Thymus (tissue), 11 donors: Measurements from ENCODE around the gene NCAM1. TPM values are rescaled to one million over a fixed set of nuclear protein-coding genes. Genes with fewer than 3 reads are reported as not detected.

Experiments
- DNase-seq, 9 donors: peaks; one replicate each; pipeline ENCODE4 v3.0.0-alpha.2; 2013; ENCODE audit warnings: low spot score in 9 of 9, low read depth in 6 of 9, missing footprints in 1 of 9
- H3K27ac ChIP-seq, 2 donors: one replicate each; pipeline ENCODE4 v1.5.1; 2013; ENCODE audit warnings: control low read depth in 1 of 2, low read depth in 1 of 2, low read length in 1 of 2, mild to moderate bottlenecking in 1 of 2, moderate library complexity in 1 of 2
- H3K27me3 ChIP-seq, 2 donors: one replicate each; pipeline ENCODE4 v1.5.1; 2013; ENCODE audit warnings: low read length in 1 of 2; ENCODE audit not compliant: control insufficient read depth in 2 of 2, insufficient read depth in 1 of 2
- H3K36me3 ChIP-seq, 2 donors: one replicate each; pipeline ENCODE4 v1.5.1; 2013; ENCODE audit warnings: low read length in 1 of 2, mild to moderate bottlenecking in 1 of 2, moderate library complexity in 1 of 2; ENCODE audit not compliant: control insufficient read depth in 2 of 2, insufficient read depth in 2 of 2
- H3K4me1 ChIP-seq, 2 donors: one replicate each; pipeline ENCODE4 v1.5.1; 2013; ENCODE audit warnings: low read length in 2 of 2; ENCODE audit not compliant: control insufficient read depth in 2 of 2, insufficient read depth in 2 of 2
- H3K4me3 ChIP-seq, 2 donors: one replicate each; pipeline ENCODE4 v1.5.1; 2013; ENCODE audit warnings: low read length in 2 of 2, control low read depth in 1 of 2, mild to moderate bottlenecking in 1 of 2
- H3K9me3 ChIP-seq, 2 donors: one replicate each; pipeline ENCODE4 v1.5.1; 2013; ENCODE audit warnings: low read length in 1 of 2, mild to moderate bottlenecking in 1 of 2; ENCODE audit not compliant: control insufficient read depth in 2 of 2, insufficient read depth in 1 of 2
- WGBS: extraction: QIAGEN DNeasy Blood & Tissue Kit; methylation state at CpG from one replicate; pipeline ENCODE4 v1.1.7; 2013; 5-methylcytosine and 5-hydroxymethylcytosine counted together
- polyA plus RNA-seq: library from polyadenylated mRNA; stranded (reverse); fragments of 200-250 nt; gene quantifications from one replicate; pipeline ENCODE4 v1.2.3, GENCODE V29; 2013
- total RNA-seq: library from RNA; stranded (reverse); fragments of 120-200 nt; gene quantifications from one replicate; pipeline ENCODE4 v1.2.4, GENCODE V29; 2013
- donor health status: healthy.

NCAM1 gene
- total and polyA plus RNA-seq, 2 donors: 0.47 to 0.68 TPM

DNA sequence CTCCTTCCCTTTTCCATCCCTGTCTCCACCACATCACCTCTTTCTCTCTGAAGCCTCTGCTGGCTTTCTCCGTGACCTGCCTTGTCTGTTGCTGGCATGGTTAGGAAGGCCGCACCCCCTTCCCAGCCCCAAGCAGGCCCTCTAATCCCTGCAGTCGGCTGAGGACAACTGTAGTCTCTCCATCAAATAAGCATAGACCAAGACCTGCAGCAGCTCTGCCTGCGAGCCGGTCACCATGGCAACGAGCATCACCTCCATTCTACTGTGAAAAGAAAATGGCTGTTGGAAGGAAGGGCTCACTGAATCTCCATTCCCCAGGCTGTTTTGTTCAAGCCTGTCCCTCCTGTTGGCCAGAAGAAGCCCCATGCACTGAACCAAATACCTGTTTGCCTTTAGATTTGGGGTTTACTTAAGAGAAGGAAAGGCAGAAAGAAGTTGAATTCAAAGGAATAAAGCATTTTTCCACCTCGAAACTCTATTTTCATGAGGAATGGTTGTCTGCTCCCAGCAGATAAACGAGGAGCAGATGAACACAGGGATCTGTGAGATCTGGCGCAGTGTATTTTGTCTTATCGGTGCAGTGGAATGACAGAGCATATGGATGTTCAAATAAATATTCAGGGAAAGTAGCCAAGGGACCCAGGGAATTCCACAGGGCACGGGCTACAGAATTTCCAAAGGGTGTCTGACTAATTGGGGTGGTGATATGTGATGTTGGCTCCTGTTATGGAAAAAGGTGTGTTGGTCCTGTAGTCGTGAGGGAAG, 240.0 kb downstream of the NCAM1 start:
- no peaks in the 10 kb centered on the region for H3K36me3 ChIP-seq
- no peak overlapping the region for H3K4me3 ChIP-seq
- no peaks in the 10 kb centered on the region for H3K4me1 ChIP-seq
- WGBS: 86% methylated on average over 12 of the region's 12 CpGs
- no peak for DNase-seq
- no peaks in the 10 kb centered on the region for H3K9me3 ChIP-seq
- no peak overlapping the region for H3K27ac ChIP-seq
- no peaks in the 10 kb centered on the region for H3K27me3 ChIP-seq

DNA sequence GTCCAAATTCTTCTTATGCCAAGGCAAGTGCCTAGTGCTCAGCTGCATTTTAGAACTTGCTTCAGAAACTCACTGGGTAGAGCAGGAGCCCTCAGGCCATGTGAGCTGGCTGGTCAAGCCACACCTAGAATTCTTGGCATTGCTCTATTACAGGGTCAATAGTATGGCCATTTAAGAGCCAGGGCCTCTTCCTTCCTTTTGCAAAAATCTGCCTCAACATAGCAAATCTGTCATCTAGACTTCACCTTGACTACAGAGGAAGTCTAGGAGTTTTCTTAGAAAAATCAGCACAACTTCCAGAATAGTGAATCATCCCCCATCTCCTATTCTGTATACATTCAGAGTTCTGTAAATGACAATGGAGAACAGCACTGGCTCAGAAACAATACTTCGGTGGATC, 241.2 kb downstream of the NCAM1 start:
- H3K4me3 ChIP-seq: no peak overlapping the region
- no peaks in the 10 kb centered on the region for H3K4me1 ChIP-seq
- H3K36me3 ChIP-seq: no peaks in the 10 kb centered on the region
- DNase-seq: no peak
- H3K9me3 ChIP-seq: no peaks in the 10 kb centered on the region
- H3K27me3 ChIP-seq: no peaks in the 10 kb centered on the region
- WGBS: 94% methylated on average over 1 of the region's 1 CpG
- H3K27ac ChIP-seq: no peak overlapping the region

DNA sequence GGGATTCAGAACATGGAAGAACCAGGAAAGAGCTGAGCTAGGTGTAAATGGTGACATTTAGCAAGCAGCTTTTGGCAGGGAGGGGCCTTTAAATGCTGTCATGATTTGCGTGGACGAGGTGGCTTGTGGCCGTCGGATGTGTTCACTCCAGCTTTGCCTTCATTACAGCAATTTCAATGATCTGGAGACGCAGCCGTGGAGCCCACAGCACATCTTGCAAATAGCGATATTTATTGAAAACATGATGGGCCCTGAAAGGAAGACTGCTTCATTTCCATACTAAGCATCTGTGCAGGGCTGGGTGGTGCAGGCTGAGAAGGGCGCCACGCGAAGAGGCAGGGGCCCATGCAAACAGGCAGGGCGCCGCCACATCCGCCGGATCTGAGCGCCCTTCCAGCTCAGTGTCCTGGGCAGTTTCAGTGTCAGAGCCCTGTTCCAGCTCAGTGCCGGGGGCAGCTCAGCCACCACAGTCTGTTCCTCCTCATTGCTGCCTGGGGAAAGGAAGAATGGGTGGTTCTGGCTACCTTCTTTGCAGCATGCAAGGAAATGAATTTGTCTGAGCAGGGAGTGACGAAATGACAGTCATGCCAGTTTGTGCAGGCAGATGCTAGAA, 242.0 kb downstream of the NCAM1 start:
- Histone ChIP-seq H3K4me1 (no peaks in the 10 kb centered on the region), H3K9me3 (no peaks in the 10 kb centered on the region), H3K36me3 (no peaks in the 10 kb centered on the region), H3K4me3 (no peak overlapping the region), H3K27me3 (no peaks in the 10 kb centered on the region), H3K27ac (no peak overlapping the region)
- WGBS: 93% methylated on average over 17 of the region's 17 CpGs
- no peak for DNase-seq

DNA sequence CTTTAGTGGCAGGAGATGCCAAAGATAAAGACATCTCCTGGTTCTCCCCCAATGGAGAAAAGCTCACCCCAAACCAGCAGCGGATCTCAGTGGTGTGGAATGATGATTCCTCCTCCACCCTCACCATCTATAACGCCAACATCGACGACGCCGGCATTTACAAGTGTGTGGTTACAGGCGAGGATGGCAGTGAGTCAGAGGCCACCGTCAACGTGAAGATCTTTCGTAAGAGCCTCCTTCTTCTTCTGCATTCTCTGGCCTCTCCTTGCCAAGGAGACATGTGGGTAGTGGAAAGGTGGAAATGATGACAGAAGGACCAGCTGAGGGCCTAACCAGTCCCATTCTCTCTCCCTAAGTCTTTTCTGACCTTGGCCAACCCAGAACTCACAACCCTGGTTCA, 243.1 kb downstream of the NCAM1 start:
- no peaks in the 10 kb centered on the region for H3K4me1 ChIP-seq
- H3K4me3 ChIP-seq: no peak overlapping the region
- no peaks in the 10 kb centered on the region for H3K36me3 ChIP-seq
- no peaks in the 10 kb centered on the region for H3K9me3 ChIP-seq
- no peaks in the 10 kb centered on the region for H3K27me3 ChIP-seq
- DNase-seq: no peak
- WGBS: 95% methylated on average over 10 of the region's 10 CpGs
- H3K27ac ChIP-seq: no peak overlapping the region

DNA sequence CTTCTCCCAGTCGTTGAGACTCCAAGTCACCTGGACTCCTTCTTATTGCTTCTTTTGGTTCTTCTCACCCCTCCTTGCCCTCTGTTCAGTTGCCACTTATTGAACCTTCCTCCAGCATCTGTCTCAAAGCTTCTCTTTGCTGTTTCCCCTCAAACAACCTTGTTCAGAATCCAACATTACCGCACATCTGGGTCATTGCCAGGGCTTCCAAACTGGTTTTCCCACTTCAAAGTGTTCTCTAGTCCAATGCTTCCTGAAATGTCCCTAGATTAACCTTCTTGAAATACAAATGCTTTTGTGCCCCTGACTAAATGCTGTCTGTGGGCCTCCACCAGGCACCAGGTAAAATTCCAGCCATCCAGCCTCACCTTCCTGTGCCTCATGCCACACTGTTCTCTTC, 252.3 kb downstream of the NCAM1 start:
- no peaks in the 10 kb centered on the region for H3K36me3 ChIP-seq
- H3K9me3 ChIP-seq: no peaks in the 10 kb centered on the region
- H3K27me3 ChIP-seq: no peaks in the 10 kb centered on the region
- H3K27ac ChIP-seq: no peak overlapping the region
- WGBS: 88% methylated on average over 2 of the region's 2 CpGs
- H3K4me3 ChIP-seq: no peak overlapping the region
- no peaks in the 10 kb centered on the region for H3K4me1 ChIP-seq
- DNase-seq: no peak

DNA sequence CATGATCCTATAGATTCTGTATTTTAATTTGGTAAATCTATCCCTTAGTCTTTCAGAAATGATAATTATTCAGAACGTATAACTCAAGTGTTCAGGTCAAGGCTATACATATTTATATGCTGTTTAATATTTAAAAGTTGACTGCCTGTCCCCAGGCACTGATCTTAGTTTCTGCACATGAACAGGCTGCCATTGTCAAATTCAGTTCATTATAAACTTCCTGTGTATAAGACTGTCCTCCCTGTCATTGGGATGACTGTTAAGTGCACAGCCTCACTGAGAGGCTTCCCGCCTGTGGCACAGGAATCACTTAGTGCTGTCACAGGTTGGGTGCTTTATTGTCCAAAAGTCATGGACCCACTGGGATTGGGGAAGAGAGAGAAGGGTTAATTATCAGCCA, 261.0 kb downstream of the NCAM1 start:
- WGBS: 96% methylated on average over 2 of the region's 2 CpGs
- H3K27ac ChIP-seq: no peak overlapping the region
- no peak for DNase-seq
- H3K27me3 ChIP-seq: no peaks in the 10 kb centered on the region
- H3K4me3 ChIP-seq: no peak overlapping the region
- no peaks in the 10 kb centered on the region for H3K36me3 ChIP-seq
- no peaks in the 10 kb centered on the region for H3K4me1 ChIP-seq
- H3K9me3 ChIP-seq: no peaks in the 10 kb centered on the region

DNA sequence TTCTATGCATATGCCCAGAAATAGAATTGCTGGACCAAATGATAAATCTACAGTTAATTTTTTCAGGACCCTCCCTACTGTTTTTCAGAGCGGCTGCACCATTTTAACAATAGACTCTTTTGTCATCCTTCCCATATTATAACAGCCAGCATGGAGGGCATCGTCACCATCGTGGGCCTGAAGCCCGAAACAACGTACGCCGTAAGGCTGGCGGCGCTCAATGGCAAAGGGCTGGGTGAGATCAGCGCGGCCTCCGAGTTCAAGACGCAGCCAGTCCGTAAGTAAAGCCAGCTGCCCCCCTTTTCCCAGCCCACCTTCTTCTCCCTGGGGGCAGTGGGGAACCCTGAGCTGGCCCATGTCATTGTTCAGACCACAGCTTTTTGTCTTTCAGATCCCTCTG, 273.7 kb downstream of the NCAM1 start:
- DNase-seq: no peak
- 98% methylated on average over 14 of the region's 14 CpGs for WGBS
- H3K9me3 ChIP-seq: peaks cover 0 to 4% of the 10 kb centered on the region in 2 donors

DNA sequence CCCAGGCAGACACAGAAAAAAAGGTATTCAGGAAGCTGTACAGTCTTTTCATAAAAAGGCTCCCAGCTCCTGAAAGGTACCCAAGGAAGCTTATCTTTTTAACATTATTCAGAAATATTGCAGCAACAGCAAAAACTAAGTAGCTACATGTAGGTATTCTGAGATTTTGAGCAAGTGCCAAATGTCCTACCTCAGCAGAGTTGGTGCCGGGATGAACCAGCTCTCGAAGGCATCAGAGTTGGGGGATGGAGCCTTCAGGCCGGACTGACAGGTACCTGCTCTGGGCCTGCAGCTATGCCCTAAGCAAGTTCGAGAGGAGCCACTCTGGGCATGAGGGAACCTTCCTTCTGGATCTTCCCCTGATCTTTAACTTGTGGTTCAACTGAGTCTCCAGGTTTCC, 276.0 kb downstream of the NCAM1 start:
- WGBS: 93% methylated on average over 4 of the region's 4 CpGs
- H3K36me3 ChIP-seq: no peaks in the 10 kb centered on the region
- H3K27ac ChIP-seq: no peak overlapping the region
- no peak for DNase-seq
- peaks cover 0 to 5% of the 10 kb centered on the region in 2 donors for H3K27me3 ChIP-seq
- H3K4me3 ChIP-seq: no peak overlapping the region
- no peaks in the 10 kb centered on the region for H3K4me1 ChIP-seq
- no peaks in the 10 kb centered on the region for H3K9me3 ChIP-seq

More for the DNA sequence above, 273.7 kb downstream of the NCAM1 start:
- no peaks in the 10 kb centered on the region for H3K27me3 ChIP-seq
- H3K36me3 ChIP-seq: no peaks in the 10 kb centered on the region
- no peak overlapping the region for H3K27ac ChIP-seq
- no peaks in the 10 kb centered on the region for H3K4me1 ChIP-seq
- no peak overlapping the region for H3K4me3 ChIP-seq

DNA sequence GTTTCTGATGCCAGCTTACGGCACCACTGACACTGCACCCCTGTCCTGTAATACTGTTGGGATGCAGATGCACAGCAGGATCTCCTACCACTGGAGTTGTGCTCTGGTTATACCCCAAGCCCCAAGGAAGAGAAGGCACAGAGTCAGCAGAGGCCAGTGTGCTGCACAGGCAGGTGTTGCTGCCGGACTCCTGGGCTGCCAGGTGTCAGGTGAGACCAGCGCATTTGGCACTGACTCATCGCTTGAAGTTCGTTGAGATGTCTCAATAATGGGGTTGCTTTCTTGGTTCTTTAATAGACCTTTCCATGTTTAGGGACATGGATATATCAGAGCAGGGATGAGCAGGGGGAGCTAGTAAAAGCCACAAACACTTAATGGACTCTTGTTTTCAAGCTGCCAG, 277.5 kb downstream of the NCAM1 start:
- 97% methylated on average over 5 of the region's 5 CpGs for WGBS
- DNase-seq: no peak
- no peaks in the 10 kb centered on the region for H3K9me3 ChIP-seq
- H3K27me3 ChIP-seq: peaks cover 0 to 12% of the 10 kb centered on the region in 2 donors
- no peaks in the 10 kb centered on the region for H3K4me1 ChIP-seq
- no peak overlapping the region for H3K27ac ChIP-seq
- no peaks in the 10 kb centered on the region for H3K36me3 ChIP-seq
- no peak overlapping the region for H3K4me3 ChIP-seq
